VCaP (cell line): ENCODE data around the gene SLC4A4.

ENCODE experiments used
- H3K27ac ChIP-seq: fragments of 450-650 bp; 2 replicates; pipeline ENCODE4 v1.5.1; 2017
- CTCF ChIP-seq: fragments of 450-650 bp; conservative IDR thresholded peaks from 2 replicates; pipeline ENCODE4 v1.5.1; 2017; ENCODE audit warnings: mild to moderate bottlenecking, moderate library complexity

SLC4A4 gene

DNA sequence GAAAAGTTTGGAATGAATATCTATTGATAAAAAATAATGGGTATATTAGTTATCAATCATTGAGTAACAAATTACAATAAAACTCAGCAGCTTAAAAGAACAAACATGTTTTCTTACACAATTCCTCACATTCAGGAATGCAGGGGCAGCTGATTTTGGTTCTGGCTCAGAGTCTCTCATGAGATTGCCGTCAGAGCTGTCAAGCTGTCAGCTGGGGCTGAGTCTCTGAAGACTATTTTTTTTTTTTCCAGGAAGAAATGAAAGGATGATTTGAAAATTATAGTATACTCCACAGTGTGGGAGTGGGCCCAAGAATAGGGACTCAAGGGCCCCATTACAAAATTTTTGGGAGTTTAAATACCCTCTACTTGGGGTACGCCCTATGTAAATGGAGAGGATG lies 226.0 kb downstream of the SLC4A4 start:
- no peak overlapping the region for H3K27ac ChIP-seq
- no peak for TF ChIP-seq CTCF

DNA sequence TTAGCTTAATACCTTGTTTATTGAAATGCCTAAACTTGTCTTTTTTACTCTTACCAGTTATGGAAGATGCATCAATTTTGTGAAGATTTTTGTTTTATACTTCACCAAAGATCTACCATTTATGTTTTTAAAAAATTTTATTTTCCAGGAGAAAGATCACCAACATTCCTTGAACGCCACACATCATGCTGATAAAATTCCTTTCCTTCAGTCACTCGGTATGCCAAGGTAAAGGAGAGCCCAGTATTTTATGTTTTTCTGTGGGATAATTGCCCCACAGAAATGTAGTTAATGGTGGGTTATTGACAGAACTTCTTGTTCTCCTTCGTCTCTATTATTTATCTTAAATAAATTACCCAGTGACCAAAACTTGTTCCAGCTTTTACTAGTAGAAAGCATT lies 228.0 kb downstream of the SLC4A4 start:
- H3K27ac ChIP-seq: no peak overlapping the region
- TF ChIP-seq CTCF: no peak

- no peak overlapping the region for H3K27ac ChIP-seq
- no peak for TF ChIP-seq CTCF
Observed at GRCh38 chr4:71568131-71568530, 229.3 kb downstream of the SLC4A4 start.

DNA sequence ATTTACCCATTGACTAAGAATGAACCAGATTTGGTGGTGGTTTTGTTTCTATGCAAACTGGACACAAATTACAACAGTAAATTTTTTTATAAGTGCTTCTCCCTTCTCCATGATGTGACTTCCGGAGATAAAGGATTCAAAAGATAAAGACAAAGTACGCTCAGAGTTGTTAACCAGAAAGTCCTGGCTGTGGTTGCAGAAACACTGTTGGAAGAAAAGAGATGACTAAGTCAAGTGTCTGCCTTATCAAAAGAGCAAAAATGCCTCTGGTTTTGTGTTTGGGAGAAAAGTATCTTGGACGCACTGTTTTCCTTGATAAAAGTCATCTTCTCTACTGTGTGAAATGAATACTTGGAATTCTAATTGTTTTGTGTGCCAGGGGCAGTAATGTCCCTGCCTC lies 231.7 kb downstream of the SLC4A4 start:
- TF ChIP-seq CTCF: no peak
- H3K27ac ChIP-seq: no peak overlapping the region

GRCh38 chr4:71571346-71571745 lies 232.5 kb downstream of the SLC4A4 start:
- H3K27ac ChIP-seq: no peak overlapping the region
- TF ChIP-seq CTCF: no peak

GRCh38 chr4:71583971-71584370 lies 245.2 kb downstream of the SLC4A4 start:
- TF ChIP-seq CTCF: no peak
- H3K27ac ChIP-seq: no peak overlapping the region

DNA sequence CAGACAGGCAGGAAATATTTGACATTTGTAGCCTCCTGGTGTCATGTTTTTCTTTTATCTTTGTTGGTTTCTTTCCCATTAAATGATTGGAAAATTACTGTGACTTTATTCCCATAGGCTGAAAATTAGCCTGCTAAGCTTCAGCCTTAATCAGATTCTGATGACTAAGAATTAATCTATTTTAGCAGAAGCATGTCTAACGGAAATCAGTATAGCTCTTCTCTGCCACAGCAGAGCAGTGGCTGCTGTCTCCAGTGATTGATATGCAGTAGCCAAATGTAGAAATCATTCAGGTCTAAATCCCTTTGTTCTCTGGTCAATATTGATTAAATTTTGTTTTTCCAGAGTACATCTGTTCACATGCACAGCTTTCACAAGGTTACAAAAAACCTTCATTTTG lies 245.8 kb downstream of the SLC4A4 start:
- no peak overlapping the region for H3K27ac ChIP-seq
- TF ChIP-seq CTCF: no peak

GRCh38 chr4:71586087-71586763 lies 247.4 kb downstream of the SLC4A4 start:
- H3K27ac ChIP-seq: no peak overlapping the region
- no peak for TF ChIP-seq CTCF
